IPS-18a (cell line): Measurements from ENCODE around the gene PDE4D.

Source experiments
- H3K27ac ChIP-seq: one replicate; pipeline ENCODE4 v1.5.1; 2013; ENCODE audit warnings: low read length
- H3K27me3 ChIP-seq: one replicate; pipeline ENCODE4 v1.6.1; 2013; ENCODE audit warnings: mild to moderate bottlenecking, low read length; ENCODE audit not compliant: control insufficient read depth, insufficient read depth
- H3K36me3 ChIP-seq: one replicate; pipeline ENCODE4 v1.6.1; 2013; ENCODE audit warnings: low read depth, low read length; ENCODE audit not compliant: control insufficient read depth
- H3K4me1 ChIP-seq: one replicate; pipeline ENCODE4 v1.6.1; 2013; ENCODE audit warnings: low read depth, low read length; ENCODE audit not compliant: control insufficient read depth
- H3K4me3 ChIP-seq: one replicate; pipeline ENCODE4 v1.5.1; 2013; ENCODE audit warnings: low read length
- H3K9ac ChIP-seq: one replicate; pipeline ENCODE4 v1.6.1; 2013; ENCODE audit warnings: mild to moderate bottlenecking, low read length, moderate library complexity
- H3K9me3 ChIP-seq: one replicate; pipeline ENCODE4 v1.6.1; 2013; ENCODE audit warnings: low read depth, low read length; ENCODE audit not compliant: control insufficient read depth

Gene PDE4D

DNA sequence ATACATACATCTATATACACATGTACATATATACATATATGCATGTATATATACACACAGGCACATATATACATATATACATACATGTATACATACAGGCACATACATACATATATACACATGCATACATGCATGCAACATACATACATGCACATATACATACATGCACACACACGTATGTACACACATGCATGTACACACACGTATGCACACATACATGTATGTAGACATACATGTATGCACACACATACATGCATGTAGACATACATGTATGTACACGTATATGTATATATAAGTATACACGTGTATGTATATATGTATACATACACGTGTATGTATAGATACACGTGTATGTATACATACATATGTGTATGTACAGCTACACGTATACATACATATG lies 693.7 kb downstream of the PDE4D start:
- Histone ChIP-seq H3K27ac (no peak overlapping the region), H3K27me3 (no peaks in the 10 kb centered on the region), H3K4me1 (no peaks in the 10 kb centered on the region), H3K9ac (no peak overlapping the region), H3K36me3 (no peaks in the 10 kb centered on the region), H3K4me3 (no peak overlapping the region), H3K9me3 (no peaks in the 10 kb centered on the region)

- Histone ChIP-seq H3K9ac (no peak overlapping the region), H3K27ac (no peak overlapping the region), H3K9me3 (no peaks in the 10 kb centered on the region), H3K4me3 (no peak overlapping the region), H3K4me1 (no peaks in the 10 kb centered on the region), H3K36me3 (no peaks in the 10 kb centered on the region), H3K27me3 (no peaks in the 10 kb centered on the region)
Observed at GRCh38 chr5:59198832-59199231, 694.7 kb downstream of the PDE4D start.

GRCh38 chr5:59198365-59198764 lies 695.2 kb downstream of the PDE4D start:
- H3K4me3 ChIP-seq, result no peak overlapping the region
- no peak overlapping the region for H3K9ac ChIP-seq
- H3K9me3 ChIP-seq, result no peaks in the 10 kb centered on the region
- H3K36me3 ChIP-seq, result no peaks in the 10 kb centered on the region
- H3K4me1 ChIP-seq, result no peaks in the 10 kb centered on the region
- no peak overlapping the region for H3K27ac ChIP-seq
- H3K27me3 ChIP-seq, result no peaks in the 10 kb centered on the region

GRCh38 chr5:59197911-59198310 lies 695.6 kb downstream of the PDE4D start:
- no peaks in the 10 kb centered on the region for H3K9me3 ChIP-seq
- H3K27me3 ChIP-seq, result no peaks in the 10 kb centered on the region
- no peak overlapping the region for H3K4me3 ChIP-seq
- no peak overlapping the region for H3K9ac ChIP-seq
- no peaks in the 10 kb centered on the region for H3K36me3 ChIP-seq
- no peaks in the 10 kb centered on the region for H3K4me1 ChIP-seq
- H3K27ac ChIP-seq, result no peak overlapping the region

DNA sequence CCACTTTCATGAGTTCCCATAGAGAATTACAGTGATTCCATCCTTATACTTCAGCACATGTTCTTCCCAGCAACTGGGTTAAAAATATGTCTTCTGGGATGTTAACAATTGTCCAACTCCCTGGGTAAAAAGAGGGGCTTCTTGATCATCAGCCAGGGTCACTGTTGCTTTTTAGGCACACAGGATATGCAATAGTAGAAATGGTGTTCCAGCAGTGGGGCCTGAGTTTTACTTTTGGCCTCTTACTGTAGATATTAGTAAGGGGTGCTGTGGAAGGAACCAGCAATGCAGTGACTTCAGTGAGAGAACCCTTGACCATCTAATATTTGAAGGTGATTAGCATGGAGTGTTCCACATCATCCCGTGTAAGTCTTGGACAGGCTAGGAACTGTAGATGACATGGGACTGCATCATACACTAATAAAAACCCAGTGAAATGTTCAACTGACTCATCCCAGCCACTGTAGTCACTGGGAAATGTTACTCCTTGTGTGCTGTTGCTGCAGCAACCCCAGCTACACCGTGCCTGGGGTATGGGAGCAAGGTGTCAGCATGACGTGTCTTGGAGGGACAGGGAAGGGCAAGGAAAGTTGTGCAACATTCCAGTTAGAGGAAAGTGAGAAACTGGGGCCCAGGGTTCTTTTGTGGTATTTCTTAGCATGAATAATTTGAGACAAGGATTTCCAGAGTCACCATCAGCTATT lies 699.8 kb downstream of the PDE4D start:
- H3K27me3 ChIP-seq, result no peaks in the 10 kb centered on the region
- no peaks in the 10 kb centered on the region for H3K36me3 ChIP-seq
- H3K9me3 ChIP-seq, result no peaks in the 10 kb centered on the region
- H3K4me1 ChIP-seq, result peaks cover under 1% of the 10 kb centered on the region
- H3K27ac ChIP-seq, result no peak overlapping the region
- H3K9ac ChIP-seq, result no peak overlapping the region
- H3K4me3 ChIP-seq, result no peak overlapping the region

- Histone ChIP-seq H3K27me3 (no peaks in the 10 kb centered on the region), H3K4me1 (peaks cover 7% of the 10 kb centered on the region), H3K9ac (no peak overlapping the region), H3K36me3 (no peaks in the 10 kb centered on the region), H3K27ac (no peak overlapping the region), H3K4me3 (no peak overlapping the region), H3K9me3 (no peaks in the 10 kb centered on the region)
Observed at GRCh38 chr5:59190746-59191145, 702.8 kb downstream of the PDE4D start.

GRCh38 chr5:59189472-59190244 lies 703.9 kb downstream of the PDE4D start:
- Histone ChIP-seq H3K27me3 (no peaks in the 10 kb centered on the region), H3K4me1 (peaks cover 7% of the 10 kb centered on the region), H3K27ac (no peak overlapping the region), H3K4me3 (no peak overlapping the region), H3K36me3 (no peaks in the 10 kb centered on the region), H3K9ac (no peak overlapping the region), H3K9me3 (no peaks in the 10 kb centered on the region)

- Histone ChIP-seq H3K27me3 (no peaks in the 10 kb centered on the region), H3K36me3 (no peaks in the 10 kb centered on the region), H3K4me3 (no peak overlapping the region), H3K27ac (no peak overlapping the region), H3K9ac (no peak overlapping the region), H3K9me3 (no peaks in the 10 kb centered on the region), H3K4me1 (peaks cover 10% of the 10 kb centered on the region)
Observed at GRCh38 chr5:59188419-59189225, 704.9 kb downstream of the PDE4D start.

GRCh38 chr5:59187857-59188256 lies 705.7 kb downstream of the PDE4D start:
- no peak overlapping the region for H3K9ac ChIP-seq
- no peak overlapping the region for H3K4me3 ChIP-seq
- H3K27me3 ChIP-seq, result no peaks in the 10 kb centered on the region
- H3K4me1 ChIP-seq, result peaks cover 18% of the 10 kb centered on the region
- no peak overlapping the region for H3K27ac ChIP-seq
- no peaks in the 10 kb centered on the region for H3K9me3 ChIP-seq
- no peaks in the 10 kb centered on the region for H3K36me3 ChIP-seq

DNA sequence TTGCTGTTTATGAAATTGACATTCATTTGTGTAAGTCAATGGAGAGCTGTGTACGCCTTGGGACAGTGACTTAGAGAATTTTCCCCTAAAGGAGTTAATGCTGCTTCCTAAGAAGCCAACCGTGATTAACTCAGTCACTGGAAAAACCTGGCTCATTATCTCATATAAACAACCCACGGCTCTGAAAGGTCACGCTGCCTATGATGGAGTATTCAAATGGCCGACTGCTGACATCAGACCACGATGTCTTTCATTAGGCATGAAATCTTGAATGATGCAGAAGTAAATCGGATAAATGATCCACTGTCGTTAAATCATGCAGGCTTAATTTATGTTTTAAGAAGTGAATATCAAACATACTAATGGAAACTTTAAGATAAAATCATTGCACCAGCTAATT lies 706.9 kb downstream of the PDE4D start:
- no peak overlapping the region for H3K9ac ChIP-seq

GRCh38 chr5:59185757-59186385 lies 707.7 kb downstream of the PDE4D start:
- Histone ChIP-seq H3K4me1 (peaks cover 23% of the 10 kb centered on the region), H3K27me3 (no peaks in the 10 kb centered on the region), H3K36me3 (no peaks in the 10 kb centered on the region), H3K9me3 (no peaks in the 10 kb centered on the region), H3K9ac (no peak overlapping the region), H3K4me3 (no peak overlapping the region), H3K27ac (no peak overlapping the region)

More for the DNA sequence above, 706.9 kb downstream of the PDE4D start:
- no peaks in the 10 kb centered on the region for H3K9me3 ChIP-seq
- H3K27ac ChIP-seq, result no peak overlapping the region
- H3K4me3 ChIP-seq, result no peak overlapping the region
- H3K4me1 ChIP-seq, result peaks cover 23% of the 10 kb centered on the region
- no peaks in the 10 kb centered on the region for H3K27me3 ChIP-seq
- no peaks in the 10 kb centered on the region for H3K36me3 ChIP-seq
